PC-3 (cell line): ENCODE data around the gene CXCL3. TPM values are rescaled to one million over a fixed set of nuclear protein-coding genes. Genes with fewer than 3 reads are reported as not detected.

Experiments used
- ATAC-seq: fragments of 200-7000 bp; cut with Tn5 transposase; 2 replicates; pipeline ENCODE4 v1.9.1; 2020; ENCODE audit warnings: mild to moderate bottlenecking, moderate library complexity
- BruUV-seq: library from RNA; stranded (reverse); fragments of 400-500 nt; replicated peaks from 2 replicates; lab custom pipeline; 2021; lab: Mats Ljungman, UMichigan
- CTCF ChIA-PET: fragments of 300-600 bp; sonication (Branson Sonifier 250); formaldehyde crosslinking; loops from one replicate; lab custom pipeline; 2022; ENCODE audit warnings: antibody characterized with exemption; lab: Charles Lee
- POLR2A ChIA-PET: fragments of 300-600 bp; sonication (Branson Sonifier 250); formaldehyde crosslinking; loops from one replicate; lab custom pipeline; 2022; ENCODE audit warnings: antibody characterized with exemption; ENCODE audit not compliant: unreplicated experiment; lab: Charles Lee
- DNase-seq: peaks from one replicate; pipeline ENCODE4 v3.0.0-alpha.2; 2015
- H2AFZ ChIP-seq: fragments of 300-600 bp; sonication (generic); 2 replicates; pipeline ENCODE4 v1.6.0; 2016; ENCODE audit warnings: antibody characterized with exemption, low read length
- H3F3A ChIP-seq: fragments of 300-600 bp; sonication (generic); one replicate; pipeline ENCODE4 v1.6.0; 2017; ENCODE audit warnings: antibody characterized with exemption, low read length, control low read depth, mild to moderate bottlenecking; ENCODE audit not compliant: unreplicated experiment
- H3K27ac ChIP-seq: fragments of 300-600 bp; sonication (generic); 2 replicates; pipeline ENCODE4 v1.5.1; 2016; ENCODE audit warnings: mild to moderate bottlenecking, low read length
- H3K27me3 ChIP-seq: fragments of 300-600 bp; sonication (generic); 2 replicates; pipeline ENCODE4 v1.6.1; 2016; ENCODE audit warnings: low read length, mixed read lengths
- H3K36me3 ChIP-seq: fragments of 300-600 bp; sonication (generic); 2 replicates; pipeline ENCODE4 v1.6.1; 2016; ENCODE audit warnings: low read depth, mixed run types, low read length, mixed read lengths
- H3K4me1 ChIP-seq: fragments of 300-600 bp; sonication (generic); 2 replicates; pipeline ENCODE4 v1.5.1; 2016; ENCODE audit warnings: low read length; ENCODE audit not compliant: insufficient read depth
- H3K4me2 ChIP-seq: fragments of 300-600 bp; sonication (generic); 2 replicates; pipeline ENCODE4 v1.6.0; 2016; ENCODE audit warnings: low read length
- H3K4me3 ChIP-seq: fragments of 300-600 bp; sonication (generic); 2 replicates; pipeline ENCODE4 v1.5.1; 2016; ENCODE audit warnings: mild to moderate bottlenecking, low read length, mixed read lengths
- H3K79me2 ChIP-seq: fragments of 300-600 bp; sonication (generic); 2 replicates; pipeline ENCODE4 v1.6.1; 2017; ENCODE audit warnings: low read length, mixed read lengths
- H3K9ac ChIP-seq: fragments of 300-600 bp; sonication (generic); 2 replicates; pipeline ENCODE4 v1.6.0; 2016; ENCODE audit warnings: mild to moderate bottlenecking, low read length
- H3K9me2 ChIP-seq: fragments of 300-600 bp; sonication (generic); replicated peaks from 2 replicates; pipeline ENCODE4 v1.6.1; 2016; ENCODE audit warnings: mixed run types, low read length, mixed read lengths
- H3K9me3 ChIP-seq: fragments of 300-600 bp; sonication (generic); 2 replicates; pipeline ENCODE4 v1.6.1; 2016; ENCODE audit warnings: low read length, mixed read lengths
- H4K20me1 ChIP-seq: fragments of 300-600 bp; sonication (generic); 2 replicates; pipeline ENCODE4 v1.6.1; 2016; ENCODE audit warnings: low read length, mixed read lengths
- CTCF ChIP-seq: fragments of 300-600 bp; sonication (generic); conservative IDR thresholded peaks from 2 replicates; pipeline ENCODE4 v1.5.1; 2017; ENCODE audit warnings: antibody characterized with exemption, low read depth, mild to moderate bottlenecking, low read length
- EZH2 ChIP-seq: fragments of 300-600 bp; sonication (generic); IDR thresholded peaks from one replicate; pipeline ENCODE4 v1.6.1; 2017; ENCODE audit warnings: antibody characterized with exemption, mild to moderate bottlenecking, low read length; ENCODE audit not compliant: unreplicated experiment
- EZH2phosphoT487 ChIP-seq: fragments of 300-600 bp; sonication (generic); IDR thresholded peaks from 2 replicates; pipeline ENCODE4 v1.6.1; 2018; ENCODE audit warnings: mild to moderate bottlenecking, antibody characterized with exemption, low read length, borderline replicate concordance
- intact Hi-C: fragments of 100-400 bp; cut with micrococcal nuclease; formaldehyde crosslinking; loops from 2 replicates; pipeline ENCODE4 v1.9.0; 2023
- total RNA-seq: library from RNA; depleted of rRNA; stranded (reverse); fragments of >200 nt; gene quantifications from 2 replicates; pipeline ENCODE4 v1.2.3, GENCODE V29; 2014; rRNA removed

The CXCL3 gene
- total RNA-seq, 1 experiment from 2014 or later: 28.9 TPM

- ChIA-PET POLR2A (no interaction called here), CTCF (no interaction called here)
- no TSS peak for BruUV-seq
Observed at GRCh38 chr4:73989928-73990327, 48.6 kb downstream of the CXCL3 start.

GRCh38 chr4:73989031-73989430 lies 49.5 kb downstream of the CXCL3 start:
- H3K9me3 ChIP-seq: no peaks in the 10 kb centered on the region
- H3K9ac ChIP-seq: no peak overlapping the region
- H3K27ac ChIP-seq: no peak overlapping the region
- no peaks in the 10 kb centered on the region for H4K20me1 ChIP-seq
- intact Hi-C loops: no loop called here
- H3K4me3 ChIP-seq: no peak overlapping the region
- no peaks in the 10 kb centered on the region for H3F3A ChIP-seq
- ChIA-PET POLR2A (no interaction called here), CTCF (no interaction called here)
- no peaks in the 10 kb centered on the region for H3K27me3 ChIP-seq
- H3K9me2 ChIP-seq: no peaks in the 10 kb centered on the region
- no peaks in the 10 kb centered on the region for H3K36me3 ChIP-seq
- TF ChIP-seq CTCF (no peak), EZH2phosphoT487 (no peak)
- H2AFZ ChIP-seq: no peak overlapping the region
- ATAC-seq (no peak), DNase-seq (no peak)
- H3K4me2 ChIP-seq: no peak overlapping the region
- H3K4me1 ChIP-seq: peaks cover 9% of the 10 kb centered on the region
- H3K79me2 ChIP-seq: no peaks in the 10 kb centered on the region
- BruUV-seq: no TSS peak

More at GRCh38 chr4:73989928-73990327, 48.6 kb downstream of the CXCL3 start:
- H3K4me1 ChIP-seq: peaks cover 3% of the 10 kb centered on the region; the same call in 1 of the 2 replicates
- no peak overlapping the region for H3K27ac ChIP-seq
- no peaks in the 10 kb centered on the region for H3K9me2 ChIP-seq
- H3F3A ChIP-seq: no peaks in the 10 kb centered on the region
- no peak overlapping the region for H3K9ac ChIP-seq
- H3K9me3 ChIP-seq: no peaks in the 10 kb centered on the region
- H3K4me2 ChIP-seq: no peak overlapping the region
- no peak overlapping the region for H2AFZ ChIP-seq
- DNase-seq: no peak
- no peaks in the 10 kb centered on the region for H3K27me3 ChIP-seq
- no peak overlapping the region for H3K4me3 ChIP-seq
- no peak for TF ChIP-seq EZH2
- TF ChIP-seq EZH2phosphoT487: no peak
- TF ChIP-seq CTCF: no peak
- no peak for ATAC-seq
- intact Hi-C loops: no loop called here
- no peaks in the 10 kb centered on the region for H4K20me1 ChIP-seq
- H3K79me2 ChIP-seq: no peaks in the 10 kb centered on the region
- no peaks in the 10 kb centered on the region for H3K36me3 ChIP-seq

GRCh38 chr4:73988061-73988460 lies 50.4 kb downstream of the CXCL3 start, which contains the start of gene PPBP:
Gene PPBP, minus strand, starts transcription at chr4:73988190. Its CDS starts 87 bp downstream, at chr4:73988103.
- Histone ChIP-seq H3K4me2 (no peak within 1 kb of the TSS), H3K9me2 (no peaks in the 10 kb centered on the region), H3K27me3 (no peaks in the 10 kb centered on the region), H3K79me2 (no peaks in the 10 kb centered on the region), H3K36me3 (no peaks in the 10 kb centered on the region), H3K9ac (no peak within 1 kb of the TSS), H4K20me1 (no peaks in the 10 kb centered on the region), H3K4me3 (no peak within 1 kb of the TSS), H3K27ac (no peak within 1 kb of the TSS), H3K9me3 (no peaks in the 10 kb centered on the region), H3F3A (no peaks in the 10 kb centered on the region), H3K4me1 (peaks cover 15% of the 10 kb centered on the region), H2AFZ (no peak within 1 kb of the TSS)
- DNase-seq: no peak
- no peak for TF ChIP-seq EZH2
- no peak for TF ChIP-seq CTCF
- TF ChIP-seq EZH2phosphoT487: no peak
- CTCF ChIA-PET: no interaction called here
- intact Hi-C loops: no loop called here
- BruUV-seq: no TSS peak
- POLR2A ChIA-PET: no interaction called here
- ATAC-seq: no peak

Other genes starting within 250 kb of the CXCL3 start
- 23.4 and 25.7 TPM in 2 replicates for gene CXCL6, start 202.0 kb downstream of the CXCL3 start, total RNA-seq
- not detected in 2 replicates for gene PF4V1, start 185.4 kb downstream of the CXCL3 start, total RNA-seq
- 239 and 267 TPM in 2 replicates for gene CXCL1, start 169.3 kb downstream of the CXCL3 start, total RNA-seq
- 0.58 and 0.63 TPM in 2 replicates for gene PF4, start 56.7 kb downstream of the CXCL3 start, total RNA-seq
- not detected in 2 replicates for gene PPBP, start 50.5 kb downstream of the CXCL3 start, total RNA-seq
- 0.55 and 1.0 TPM in 2 replicates for gene CXCL5, start 40.0 kb downstream of the CXCL3 start, total RNA-seq
- 165 and 172 TPM in 2 replicates for gene CXCL2, start 60.5 kb upstream of the CXCL3 start, total RNA-seq
- gene MTHFD2L, start 119.4 kb upstream of the CXCL3 start, total RNA-seq: 33.4 and 34.0 TPM in 2 replicates